ENCODE results near the gene B9D1.
"Not testable (repeated sequence)": the region's sequence is repeated elsewhere in the genome, so short reads cannot be mapped to it uniquely, and the experiment has no call there.

Gene B9D1

DNA sequence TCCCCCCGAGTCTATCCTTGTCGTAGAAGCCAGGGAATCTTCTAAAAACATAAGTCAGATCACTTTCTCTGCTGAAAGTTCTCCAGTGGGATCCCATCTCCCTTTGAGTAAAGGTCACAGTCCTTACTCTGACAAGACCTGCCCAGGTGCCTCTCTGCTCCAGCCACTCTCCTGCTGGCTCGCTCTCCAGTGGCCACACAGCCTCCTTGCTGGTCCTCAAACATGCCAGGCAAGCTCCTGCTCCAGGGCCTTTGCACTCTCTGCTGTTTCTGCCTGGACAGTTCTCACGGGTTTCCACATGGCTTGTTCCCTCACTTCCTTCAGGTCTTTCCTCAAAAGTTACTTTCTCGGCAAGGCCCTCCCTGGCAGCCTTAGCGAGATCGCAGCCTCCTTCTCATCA, 3.4 kb downstream of the B9D1 start:
- no peak for DNase-seq (ENCODE audit: low read depth)

GRCh38 chr17:19357761-19358160, 4.8 kb downstream of the B9D1 start:
- no peak for DNase-seq (ENCODE audit: low read depth)

GRCh38 chr17:19357351-19357750, 5.2 kb downstream of the B9D1 start:
- DNase-seq (ENCODE audit: low read depth): no peak

DNA sequence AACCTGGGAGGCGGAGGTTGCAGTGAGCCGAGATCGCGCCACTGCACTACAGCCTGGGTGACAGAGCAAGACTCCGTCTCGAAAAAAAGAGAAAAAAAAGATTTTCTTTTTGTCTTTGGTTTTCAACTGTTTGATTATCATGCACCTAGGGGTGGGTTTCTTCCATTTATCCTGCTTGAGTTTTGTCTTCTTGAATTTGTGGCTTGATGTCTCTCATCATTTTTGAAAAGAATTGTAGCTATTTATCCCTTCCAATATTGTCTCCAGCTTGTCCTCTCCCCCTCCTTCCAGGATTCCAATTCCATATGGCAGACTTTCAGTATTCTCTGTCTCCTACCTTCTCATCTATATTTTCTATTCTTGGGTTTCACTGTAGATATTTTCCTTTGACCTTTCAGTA, 7.8 kb downstream of the B9D1 start:
- DNase-seq (ENCODE audit: low read depth): no peak

GRCh38 chr17:19353401-19353800, 9.1 kb downstream of the B9D1 start:
- DNase-seq (ENCODE audit: low read depth): not testable (repeated sequence)

- no peak for DNase-seq (ENCODE audit: low read depth)
Measured at GRCh38 chr17:19348806-19349205, 13.7 kb downstream of the B9D1 start.

- DNase-seq (ENCODE audit: low read depth): no peak
Measured at GRCh38 chr17:19348081-19348650, 14.4 kb downstream of the B9D1 start.

DNA sequence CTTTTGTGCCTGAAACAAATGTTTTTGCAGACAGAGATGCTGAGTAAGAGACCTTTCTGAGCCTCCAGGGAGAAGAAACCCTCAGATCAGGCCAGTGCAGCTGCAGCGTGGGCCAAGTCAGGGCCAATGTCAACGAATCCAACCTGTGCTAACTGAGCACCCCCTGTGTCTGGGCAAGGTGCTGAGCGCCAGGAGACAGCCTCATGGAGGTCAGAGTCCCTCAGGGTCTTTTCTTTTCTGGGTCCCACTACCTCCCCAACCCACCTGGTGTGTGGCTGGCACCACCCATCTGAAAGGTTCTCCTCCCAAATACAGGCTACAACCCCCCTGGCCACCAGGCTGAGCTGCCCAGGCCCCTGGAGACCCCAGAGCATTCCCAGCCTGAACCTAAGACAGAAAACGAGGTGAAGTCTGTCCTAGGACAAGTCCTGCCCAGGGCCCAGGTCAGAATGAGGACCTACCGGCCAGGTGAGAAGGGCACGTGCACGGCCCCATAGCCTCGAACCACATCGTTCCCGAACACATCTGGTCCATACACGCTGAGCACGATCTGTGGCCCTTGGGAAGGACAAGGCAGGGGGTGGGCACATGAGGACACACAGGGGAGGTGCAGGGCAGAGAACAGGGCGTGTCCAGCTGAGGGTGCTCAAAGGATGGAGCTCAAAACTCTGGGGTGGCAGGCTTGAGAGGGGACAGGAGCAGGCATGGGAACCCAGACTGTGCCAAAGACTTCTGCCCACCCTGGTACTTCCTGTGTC, 15.0 kb downstream of the B9D1 start:
- DNase-seq (ENCODE audit: low read depth): no peak

GRCh38 chr17:19346351-19347255, 15.9 kb downstream of the B9D1 start:
- DNase-seq (ENCODE audit: low read depth): peak; percentile 59

- no peak for DNase-seq (ENCODE audit: low read depth)
Measured at GRCh38 chr17:19345486-19346350, 16.8 kb downstream of the B9D1 start.

GRCh38 chr17:19345067-19345460, 17.5 kb downstream of the B9D1 start:
- DNase-seq (ENCODE audit: low read depth): no peak

DNA sequence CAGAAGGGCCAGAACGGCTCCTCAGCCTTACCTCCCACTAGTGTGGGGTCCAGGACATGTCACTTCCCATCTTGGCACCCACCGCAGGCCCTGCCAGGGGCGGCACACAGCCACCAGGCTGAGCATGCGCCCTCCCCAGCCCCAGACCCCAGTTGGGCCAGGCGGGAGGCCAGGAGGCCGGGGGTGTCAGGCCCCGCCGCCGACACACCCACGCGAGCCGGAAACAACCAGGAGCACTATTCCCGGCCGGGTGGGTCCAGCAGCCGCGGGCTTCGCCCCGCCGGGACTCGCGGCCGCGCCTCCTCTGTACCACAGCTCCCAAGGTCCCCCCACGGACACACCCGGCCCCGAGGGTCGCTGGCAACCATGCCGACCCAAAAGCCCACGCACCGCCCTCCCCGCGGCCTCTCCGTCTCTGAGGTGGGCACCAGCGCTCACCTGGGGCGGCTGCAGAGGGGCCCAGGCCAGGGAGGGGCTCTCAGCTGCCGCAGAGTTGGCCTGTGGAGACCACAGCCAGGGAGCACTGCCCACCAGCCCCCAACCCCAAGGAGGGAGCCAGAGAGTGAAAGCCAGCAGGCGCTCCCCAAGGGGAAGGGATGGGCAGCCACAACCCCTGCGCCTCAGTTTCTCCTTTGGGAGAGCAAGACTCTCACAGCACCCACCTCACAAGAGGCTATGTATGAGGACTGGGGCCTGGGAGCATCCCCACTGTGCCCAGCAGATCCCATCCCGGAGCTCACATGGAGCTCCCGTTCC, 18.0 kb downstream of the B9D1 start:
- no peak for DNase-seq (ENCODE audit: low read depth)

- no peak for DNase-seq (ENCODE audit: low read depth)
Measured at GRCh38 chr17:19343671-19344151, 18.8 kb downstream of the B9D1 start.

- no peak for DNase-seq (ENCODE audit: low read depth)
Measured at GRCh38 chr17:19343256-19343630, 19.3 kb downstream of the B9D1 start.

GRCh38 chr17:19342611-19343255, 19.8 kb downstream of the B9D1 start:
- no peak for DNase-seq (ENCODE audit: low read depth)

DNA sequence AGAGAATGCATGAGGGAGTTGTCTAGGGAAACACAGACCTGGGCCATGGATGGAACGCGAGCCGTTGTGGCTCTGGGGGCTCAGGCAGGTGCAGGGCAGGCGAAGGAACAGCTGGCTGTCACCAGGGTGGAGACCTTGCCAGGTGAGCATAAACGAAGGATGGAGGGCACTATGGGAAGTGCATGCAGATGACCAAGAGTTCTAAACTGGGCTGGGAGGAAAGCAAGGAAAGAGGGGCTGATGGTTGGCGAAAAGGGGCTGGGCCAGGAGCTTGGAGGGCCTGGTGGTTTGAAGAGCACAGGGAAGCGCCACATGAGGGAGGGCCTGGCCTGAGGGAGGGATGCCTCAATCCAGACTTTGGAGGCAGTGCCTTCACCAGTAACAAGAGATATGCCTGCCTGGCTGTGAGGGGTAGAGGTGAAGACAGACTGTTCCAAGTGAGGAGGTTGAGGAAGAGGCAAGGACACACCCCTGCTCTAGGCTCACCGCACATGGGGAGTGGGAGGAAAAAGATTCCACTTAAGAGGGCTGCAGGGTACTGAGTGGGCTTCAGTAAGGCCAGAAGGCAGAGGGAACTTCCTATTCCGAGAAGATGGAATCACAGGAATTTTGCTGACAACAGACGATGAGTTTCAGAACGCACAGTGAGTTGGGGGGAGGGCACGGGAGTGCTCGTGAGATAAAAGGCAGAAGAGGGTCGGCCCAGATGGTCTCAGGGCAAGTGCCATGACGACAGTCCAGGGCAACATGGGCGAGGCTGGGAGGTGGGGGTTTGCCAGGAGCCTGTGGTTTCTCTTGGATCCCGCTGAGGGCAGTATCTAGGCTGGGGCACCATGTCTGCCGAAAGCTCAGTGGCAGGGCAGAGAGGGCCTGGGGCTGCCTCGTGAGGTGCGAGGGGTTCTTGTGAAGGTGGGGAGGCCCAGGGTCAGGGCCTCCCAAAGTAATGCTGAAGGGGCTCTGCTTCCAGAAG, 20.6 kb downstream of the B9D1 start:
- no peak for DNase-seq (ENCODE audit: low read depth)

GRCh38 chr17:19341211-19341631, 21.3 kb downstream of the B9D1 start:
- DNase-seq (ENCODE audit: low read depth): no peak

DNA sequence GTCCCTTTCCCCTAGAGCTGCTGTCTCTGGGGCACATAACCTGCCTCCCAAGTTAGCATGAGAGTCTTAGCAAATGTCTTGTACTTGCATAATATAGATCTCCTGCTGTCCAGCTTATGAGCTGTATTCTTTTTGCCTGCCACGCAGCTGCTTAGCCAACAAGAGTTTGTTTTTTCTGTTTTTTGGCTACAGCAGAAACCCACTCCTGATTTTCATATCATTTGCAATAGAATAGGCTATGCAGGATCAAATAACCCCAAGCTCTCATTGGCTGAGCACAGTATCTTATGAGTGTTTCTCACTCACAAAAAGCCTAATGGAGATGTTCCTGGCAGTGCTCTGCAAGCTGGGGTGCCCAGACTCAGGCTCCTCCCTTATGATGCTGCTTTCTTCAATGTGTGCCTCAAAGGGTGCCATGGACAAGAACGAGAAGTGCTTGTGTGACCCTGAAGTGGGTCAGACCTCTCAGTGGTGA, 23.1 kb downstream of the B9D1 start:
- no peak for DNase-seq (ENCODE audit: low read depth)

Measured in HS-5 (cell line).